ENCODE results near the gene TSPAN6.

Gene TSPAN6

DNA sequence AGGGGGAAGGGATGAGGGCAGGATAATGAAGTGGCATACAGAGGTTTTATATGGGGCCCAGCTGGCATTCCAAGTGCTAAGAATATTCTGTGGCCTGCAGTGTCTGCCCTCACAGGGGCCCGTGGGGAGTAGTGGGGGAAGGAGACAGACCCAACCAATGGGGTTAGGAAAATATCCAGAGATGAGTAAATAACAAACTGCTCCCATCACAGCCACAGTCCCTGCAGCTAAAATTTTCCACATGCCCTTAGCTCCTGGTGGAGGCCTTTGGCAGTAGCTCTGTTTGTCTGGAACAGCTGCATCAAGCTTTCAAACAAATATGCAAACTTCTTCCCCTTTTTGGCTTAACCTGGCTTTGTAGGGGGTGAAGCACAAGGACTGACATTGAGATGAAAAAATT, 10.5 kb upstream of the TSPAN6 start:
- peak in 1 of 2 experiments; percentile 23 for DNase-seq

DNA sequence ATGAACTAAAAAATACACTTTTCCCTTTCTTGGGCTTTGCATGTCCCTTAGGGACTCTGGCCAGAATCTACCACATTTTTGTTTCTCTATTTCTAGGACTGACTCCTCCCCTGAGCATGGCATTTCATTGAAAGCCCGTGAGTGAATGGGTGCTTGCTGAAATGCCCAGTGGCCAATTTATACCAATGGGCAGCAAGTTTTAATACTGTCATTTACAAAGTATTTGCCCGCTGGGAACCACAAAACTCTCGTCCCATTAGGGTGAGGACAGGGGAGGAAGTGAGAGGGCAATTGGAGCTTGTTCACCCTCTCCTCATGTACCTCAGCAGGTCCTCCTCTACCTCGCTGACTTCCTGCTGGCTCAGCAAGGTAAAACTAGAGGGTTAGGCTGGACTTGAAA, 8.5 kb upstream of the TSPAN6 start:
- DNase-seq = no peak

DNA sequence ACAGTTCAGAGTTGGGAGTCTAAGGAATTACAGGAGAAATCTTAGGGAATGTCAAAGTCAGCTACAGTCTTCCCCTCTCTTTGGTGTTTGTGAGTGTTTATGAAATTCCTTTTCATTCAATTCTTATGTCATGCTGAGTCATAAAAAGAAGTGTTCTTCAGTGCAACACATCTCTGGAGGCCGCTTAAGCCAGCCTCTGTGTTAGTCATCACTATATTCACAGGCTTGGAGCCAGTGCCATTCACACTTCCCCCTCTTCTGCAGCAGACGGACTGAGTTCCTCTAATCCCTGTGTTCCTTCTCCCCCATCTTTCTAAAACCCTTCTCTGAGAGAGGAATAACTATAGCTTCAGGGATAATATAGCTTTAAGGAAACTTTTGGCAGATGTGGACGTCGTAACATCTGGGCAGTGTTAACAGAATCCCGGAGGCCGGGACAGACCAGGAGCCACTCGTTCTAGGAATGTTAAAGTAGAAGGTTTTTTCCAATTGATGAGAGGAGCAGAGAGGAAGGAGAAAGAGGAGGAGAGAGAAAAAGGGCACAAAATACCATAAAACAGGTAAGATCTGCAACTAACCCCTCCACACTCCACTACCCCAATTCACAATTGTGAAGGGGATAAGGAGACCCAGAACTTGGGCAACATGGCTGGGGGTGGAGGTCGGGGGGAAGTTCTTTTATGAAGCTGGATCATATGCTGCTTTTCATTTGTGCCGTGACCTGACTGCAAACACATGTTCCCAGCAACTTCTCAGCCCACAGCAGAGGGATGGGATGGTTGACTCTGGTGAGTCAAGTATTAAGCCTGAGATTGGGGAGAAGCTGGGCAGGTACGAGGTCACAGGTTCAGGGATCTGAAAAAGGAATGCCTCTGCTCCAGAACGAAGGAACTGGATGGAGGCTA, 7.6 kb upstream of the TSPAN6 start, which contains the start of gene SRPX2:
Gene SRPX2, plus strand, starts transcription at position 244 of the 905 bp plus-strand sequence. CDS start 2,124 bp downstream, outside the sequence.
- DNase-seq = no peak

DNA sequence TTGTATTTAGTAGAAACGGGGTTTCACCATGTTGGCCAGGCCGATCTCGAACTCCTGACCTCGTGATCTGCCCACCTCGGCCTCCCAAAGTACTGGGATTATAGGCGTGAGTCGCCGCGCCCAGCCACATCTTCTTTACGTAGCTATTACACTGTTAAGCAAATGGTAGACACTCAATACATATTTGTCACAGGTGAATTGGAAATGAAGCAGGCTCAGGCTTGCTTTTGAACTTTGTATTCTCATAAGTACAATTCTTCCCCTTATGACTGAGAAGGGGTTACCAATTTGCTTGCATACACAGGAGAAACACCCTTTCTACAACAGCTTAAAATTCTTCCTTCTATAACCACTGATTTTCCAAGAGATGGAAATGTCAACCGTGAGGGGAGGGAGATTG, 6.6 kb upstream of the TSPAN6 start:
- DNase-seq = no peak

DNA sequence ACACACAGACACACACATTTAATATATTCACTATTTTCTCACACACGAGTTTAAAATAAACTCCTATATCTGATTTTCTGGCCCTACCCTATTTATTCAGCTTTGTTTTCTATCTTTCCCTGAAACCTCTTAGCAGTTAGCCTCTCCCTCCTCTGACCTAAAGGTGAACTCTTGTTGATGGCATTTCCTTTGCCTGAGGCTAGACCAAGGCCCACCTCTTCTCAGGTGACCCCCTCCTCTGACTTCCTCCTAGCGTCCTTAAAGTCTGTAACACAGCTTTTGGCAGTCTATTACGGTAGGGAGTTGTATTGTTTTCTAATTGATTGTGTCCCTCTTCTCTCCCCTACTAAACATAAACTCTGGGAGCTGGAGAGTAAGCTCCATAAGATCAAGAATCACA, 5.7 kb upstream of the TSPAN6 start:
- DNase-seq = no peak

DNA sequence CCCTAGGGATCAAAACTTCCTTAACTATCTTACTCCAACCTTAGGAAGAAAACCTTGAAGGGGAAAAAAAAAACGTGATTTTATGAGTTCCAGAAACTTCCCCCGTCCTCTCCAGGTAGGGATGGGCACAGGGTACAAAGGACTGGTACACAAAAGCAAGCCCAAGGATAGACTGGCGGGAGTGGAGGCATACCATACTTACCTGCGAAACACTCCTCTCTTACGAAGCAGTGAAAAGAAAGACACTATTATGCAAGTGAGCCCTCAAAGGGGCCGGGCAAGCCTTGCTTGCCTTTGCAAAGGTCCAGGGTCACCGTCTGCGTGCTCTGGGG, 651 bp downstream of the TSPAN6 start:
- DNase-seq = peak in 1 of 2 experiments; percentile 12

DNA sequence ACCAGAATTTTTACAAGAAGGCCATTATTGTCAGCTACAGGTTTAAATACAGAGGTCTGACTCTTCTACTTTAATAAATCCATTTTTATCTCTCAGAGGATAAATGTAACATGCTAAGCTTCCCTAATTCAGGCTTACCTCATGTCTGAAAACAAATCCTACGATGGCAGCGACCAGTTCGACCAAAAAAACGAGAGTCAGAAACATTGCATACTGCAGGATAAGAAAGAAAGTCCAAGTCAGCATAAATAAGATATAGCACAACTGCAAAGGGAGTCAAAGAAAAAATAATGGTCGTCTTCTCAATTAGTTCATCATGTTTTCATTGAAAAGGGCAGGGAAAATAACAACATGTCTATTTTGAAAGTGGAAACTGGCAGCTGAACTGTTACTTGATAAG, 1.6 kb downstream of the TSPAN6 start:
- no peak for DNase-seq

DNA sequence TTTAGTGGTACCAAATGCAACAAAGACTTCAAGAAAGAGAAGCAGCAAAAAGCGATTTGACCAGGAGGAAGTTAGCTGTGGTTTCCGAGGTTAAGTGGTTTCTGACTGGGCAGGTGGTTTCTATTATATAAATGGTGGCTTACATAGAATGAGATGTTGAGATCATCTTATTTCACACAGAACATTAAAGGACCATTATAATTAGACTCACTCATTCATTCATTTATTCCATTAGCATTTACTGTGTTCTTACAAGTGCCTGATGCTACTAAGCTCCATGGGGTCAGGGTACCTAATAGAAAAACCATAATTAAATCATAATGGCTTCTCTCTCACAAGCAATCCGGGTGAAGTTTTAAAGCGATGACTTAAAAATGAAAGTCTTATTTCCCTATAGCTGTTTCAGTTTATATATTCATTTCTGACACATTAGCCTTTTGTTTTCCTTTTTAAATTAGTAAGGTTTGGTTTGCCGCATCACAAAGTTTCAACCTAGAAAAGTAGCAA, 10.6 kb downstream of the TSPAN6 start:
- DNase-seq = no peak

DNA sequence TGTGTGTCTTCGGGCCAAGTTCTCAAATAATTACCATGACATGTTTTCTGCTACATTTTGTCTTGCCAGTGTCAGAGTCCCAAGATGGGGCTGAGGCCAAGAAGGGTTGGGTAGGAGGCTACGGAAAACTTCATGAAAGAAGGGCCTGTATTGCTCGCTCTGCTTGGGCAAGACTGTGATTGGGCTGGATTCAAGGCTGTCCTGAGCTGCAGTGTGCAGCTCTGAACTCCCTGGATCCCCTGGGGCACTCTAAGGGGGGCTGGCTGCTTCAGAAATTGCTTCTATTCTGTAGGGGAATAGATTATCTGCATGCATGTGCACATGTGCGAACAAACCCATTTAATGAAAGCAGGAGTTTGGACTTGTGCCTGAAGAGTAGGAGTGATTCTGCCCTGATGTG, 13.6 kb downstream of the TSPAN6 start:
- no peak for DNase-seq

DNA sequence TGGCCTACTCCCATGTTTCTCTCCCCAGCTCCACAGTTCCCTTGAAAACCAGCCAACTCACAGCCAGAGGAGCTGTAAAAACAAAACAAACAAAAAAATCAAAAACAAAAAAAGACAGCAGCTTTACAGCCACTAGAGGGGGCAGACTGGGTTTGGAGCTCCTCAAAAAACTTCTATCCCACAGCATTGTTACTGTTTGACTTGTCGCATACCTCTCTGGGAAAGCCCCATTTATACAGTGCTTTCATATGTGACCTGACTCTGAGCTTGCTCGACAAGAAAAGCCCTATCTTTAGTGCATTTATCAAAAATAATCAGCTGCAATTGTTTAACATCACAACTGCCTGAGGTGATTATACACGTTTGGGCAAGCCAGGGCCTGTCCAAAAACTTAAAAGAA, 21.6 kb downstream of the TSPAN6 start:
- peak in 1 of 2 experiments; percentile 5 for DNase-seq

DNA sequence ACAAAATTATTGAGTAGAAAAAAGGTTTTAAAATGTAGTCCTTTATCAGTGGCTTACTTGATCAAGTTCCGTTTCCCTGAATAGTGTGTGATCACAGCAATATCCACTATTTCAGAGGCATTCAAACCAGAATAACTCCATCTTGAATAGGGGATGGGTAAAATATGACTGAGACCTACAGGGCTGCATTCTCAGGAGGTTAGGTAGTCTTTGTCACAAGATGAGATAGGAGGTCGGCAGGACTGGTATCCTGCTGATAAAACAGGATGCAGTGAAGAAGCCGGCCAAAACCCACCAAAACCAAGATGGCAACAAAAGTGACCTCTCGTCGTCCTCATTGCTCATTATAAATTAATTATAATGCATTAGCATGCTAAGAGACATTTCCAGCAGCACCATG, 24.7 kb downstream of the TSPAN6 start:
- DNase-seq = no peak

DNA sequence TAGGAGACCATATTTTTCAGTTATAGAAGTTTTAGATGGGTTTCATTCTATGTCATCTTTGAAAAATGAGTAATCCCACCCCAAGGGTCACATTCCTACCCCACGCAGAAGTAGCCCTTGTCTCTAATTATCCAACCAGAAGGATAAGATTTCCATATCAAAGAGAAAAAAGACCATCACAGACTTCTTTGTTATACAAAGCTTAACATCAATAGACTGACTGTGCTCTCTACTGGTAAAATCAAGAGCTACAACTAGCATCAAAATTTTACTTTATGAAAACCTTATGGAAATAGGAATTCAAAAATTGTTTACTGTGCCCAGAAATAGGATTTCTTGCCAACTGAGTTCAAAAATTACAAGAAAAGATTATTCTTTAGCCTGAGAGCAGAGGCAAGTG, 27.0 kb downstream of the TSPAN6 start:
- DNase-seq = peak in 1 of 2 experiments; percentile 6

DNA sequence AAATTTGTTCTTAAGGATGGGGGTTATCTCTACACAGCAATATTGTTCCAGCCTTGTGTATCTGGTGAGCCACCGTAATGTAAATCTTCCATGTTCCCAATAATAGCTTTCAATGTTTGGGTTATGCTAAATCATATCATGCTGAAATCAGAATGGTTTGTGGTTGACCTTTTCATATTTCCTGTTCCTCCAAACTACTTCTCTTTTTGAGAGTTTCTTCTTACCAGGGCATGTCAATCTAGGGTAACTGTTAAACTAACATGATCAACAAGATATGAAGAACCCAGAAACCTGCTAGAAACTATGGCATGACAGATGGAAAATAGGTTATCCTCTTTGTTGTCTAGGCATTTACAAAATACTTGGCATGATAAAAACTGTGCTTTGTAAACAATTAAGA, 29.9 kb downstream of the TSPAN6 start:
- DNase-seq = no peak

DNA sequence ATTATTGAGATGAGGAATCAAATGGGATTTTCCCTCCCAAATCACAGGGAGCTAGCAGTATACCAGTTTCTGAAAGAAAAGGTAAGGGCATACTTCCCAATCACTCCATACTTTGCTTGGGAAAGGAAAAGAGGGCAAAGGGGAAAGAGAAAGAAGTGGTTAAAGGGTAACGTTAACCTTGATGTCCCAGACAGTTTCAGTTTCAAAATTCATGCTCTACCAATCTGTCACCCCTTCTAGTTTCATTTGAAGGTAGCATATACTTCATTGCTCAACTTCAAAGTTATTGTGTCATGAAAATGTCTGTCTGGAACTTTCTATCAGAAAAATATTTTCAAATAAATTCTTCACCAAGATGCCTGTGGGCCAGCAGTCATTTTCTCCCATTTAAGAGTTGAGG, 35.8 kb downstream of the TSPAN6 start:
- DNase-seq = no peak

DNA sequence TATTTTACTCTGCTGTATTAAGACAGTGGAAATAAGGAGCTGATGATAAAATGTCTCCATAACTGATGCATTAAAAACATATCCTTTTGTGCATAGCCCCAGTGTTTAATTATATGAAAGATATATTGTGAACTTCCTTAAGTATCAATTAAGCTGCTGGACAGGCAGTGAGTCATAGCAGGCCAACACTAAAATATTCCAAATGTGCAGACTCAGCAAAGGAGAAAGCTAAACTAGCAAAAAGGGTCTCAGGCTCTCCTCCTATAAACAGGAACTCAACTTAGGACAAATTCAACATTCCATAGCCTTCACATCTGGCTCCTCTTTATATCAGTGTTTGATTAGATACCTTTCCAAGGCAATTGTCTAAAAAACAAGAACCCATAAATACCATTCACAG, 36.3 kb downstream of the TSPAN6 start:
- DNase-seq = no peak

DNA sequence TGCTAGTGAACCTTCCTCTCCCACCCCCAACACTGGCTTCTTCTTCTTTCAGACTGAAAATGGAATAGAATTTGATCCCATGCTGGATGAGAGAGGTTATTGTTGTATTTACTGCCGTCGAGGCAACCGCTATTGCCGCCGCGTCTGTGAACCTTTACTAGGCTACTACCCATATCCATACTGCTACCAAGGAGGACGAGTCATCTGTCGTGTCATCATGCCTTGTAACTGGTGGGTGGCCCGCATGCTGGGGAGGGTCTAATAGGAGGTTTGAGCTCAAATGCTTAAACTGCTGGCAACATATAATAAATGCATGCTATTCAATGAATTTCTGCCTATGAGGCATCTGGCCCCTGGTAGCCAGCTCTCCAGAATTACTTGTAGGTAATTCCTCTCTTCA, 37.1 kb downstream of the TSPAN6 start:
- no peak for DNase-seq

DNA sequence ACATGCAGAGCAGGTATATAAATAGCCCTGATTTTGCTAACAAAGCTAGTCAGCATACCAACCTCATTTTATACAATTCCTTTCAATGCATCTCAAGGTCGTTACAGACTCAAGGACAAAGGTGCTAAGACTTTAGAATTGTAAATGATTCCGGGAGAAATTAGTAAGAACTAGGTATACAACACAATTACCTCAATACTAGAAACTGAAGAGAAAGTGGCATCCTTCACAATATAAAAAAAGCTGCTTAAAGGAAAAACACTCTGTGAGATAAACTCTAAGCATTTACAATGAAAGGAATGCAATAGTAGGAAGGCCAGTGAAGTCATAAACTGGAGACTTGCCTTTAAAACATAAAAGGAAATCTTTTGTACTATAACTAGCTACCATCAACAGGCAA, 40.0 kb downstream of the TSPAN6 start:
- no peak for DNase-seq

DNA sequence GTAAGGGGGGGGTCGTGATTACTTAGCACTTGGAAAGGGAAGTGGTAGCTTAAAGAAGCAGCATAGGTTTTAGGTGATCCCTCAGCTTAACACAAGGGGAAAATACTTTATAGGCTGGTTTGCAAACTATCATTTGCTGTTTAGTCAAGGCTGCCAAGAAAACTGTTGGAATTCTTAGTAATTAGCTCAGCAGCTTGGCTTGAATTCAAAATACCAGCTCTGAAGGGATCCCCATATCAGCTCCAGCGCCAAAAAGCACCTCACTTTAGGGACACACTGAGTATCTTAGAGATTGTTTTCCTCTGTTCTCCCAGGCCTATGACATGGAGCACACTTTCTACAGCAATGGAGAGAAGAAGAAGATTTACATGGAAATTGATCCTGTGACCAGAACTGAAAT, 43.0 kb downstream of the TSPAN6 start:
- DNase-seq = no peak

DNA sequence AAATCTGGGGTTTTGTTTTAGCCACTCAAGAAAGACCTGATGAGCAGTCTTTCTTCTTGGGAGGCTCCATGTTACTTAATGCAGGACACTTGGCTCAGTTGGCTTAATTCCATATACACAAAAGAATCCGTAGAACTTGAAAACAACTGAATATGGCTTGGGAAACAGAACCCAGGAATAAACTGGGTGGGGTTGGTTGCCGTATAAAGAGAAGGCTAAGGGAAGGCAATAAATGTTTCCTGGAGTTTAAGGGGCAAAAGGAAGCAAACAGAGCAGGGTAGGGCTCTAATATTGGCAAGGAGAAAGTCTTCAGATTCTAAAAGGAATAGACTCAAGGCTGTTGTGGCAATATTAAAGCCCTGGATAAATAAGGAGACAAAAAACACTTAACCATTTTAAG, 43.5 kb downstream of the TSPAN6 start:
- no peak for DNase-seq

DNA sequence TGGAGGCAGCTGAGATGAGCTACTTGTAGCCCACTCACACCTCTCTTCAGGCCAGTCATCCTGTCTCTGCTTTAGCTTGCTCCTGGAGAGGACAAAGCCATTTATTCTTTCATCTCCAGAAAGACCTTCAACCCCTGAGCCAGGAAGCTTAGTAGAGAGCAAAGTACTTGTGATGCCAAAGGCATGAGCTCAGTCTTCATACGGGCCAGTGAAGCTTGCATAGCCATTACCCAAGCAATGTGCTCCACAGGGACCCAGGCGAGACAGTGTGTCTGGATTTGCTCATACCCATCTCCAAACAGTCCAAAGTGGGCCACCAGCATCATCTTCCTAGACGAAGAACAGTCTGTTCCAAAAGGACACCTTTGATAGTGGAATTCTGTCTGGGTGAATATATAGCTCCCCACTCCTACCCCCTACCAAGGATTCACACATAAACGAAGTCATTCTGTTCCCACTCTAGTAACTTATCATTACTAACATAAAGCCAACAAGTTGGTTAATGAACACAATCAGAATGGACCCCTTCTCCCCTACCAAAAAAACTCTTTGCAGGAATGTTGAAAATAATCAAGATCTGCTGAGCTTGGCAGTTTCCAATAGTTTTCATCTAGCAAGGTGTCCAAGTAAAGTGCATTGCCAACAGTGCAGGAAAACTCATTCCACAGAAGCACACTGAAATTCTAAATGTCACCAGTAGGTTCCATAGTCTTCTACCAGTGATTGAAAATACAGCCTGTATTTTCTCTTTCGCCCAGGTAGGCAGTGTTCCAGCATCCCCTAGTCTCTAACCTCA, 45.2 kb downstream of the TSPAN6 start:
- DNase-seq = no peak

DNA sequence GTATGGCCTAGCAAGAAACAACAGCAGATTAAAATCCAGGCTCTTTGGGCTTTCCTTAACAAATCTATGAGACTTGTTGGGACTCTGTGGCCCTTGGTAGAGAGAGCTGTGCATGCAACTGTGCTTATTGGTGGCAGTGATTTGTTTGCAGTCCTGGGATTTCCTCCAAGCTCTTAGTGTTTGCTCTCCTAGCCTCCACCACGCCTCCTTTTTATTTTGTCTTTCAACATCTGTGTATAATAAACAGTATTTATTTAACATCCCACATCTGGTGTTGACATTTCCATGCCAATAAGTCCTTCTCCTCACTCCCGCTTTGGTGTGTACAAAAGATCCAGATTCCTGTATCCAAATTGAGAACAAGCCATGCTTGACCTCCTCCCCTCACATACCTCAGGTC, 48.7 kb downstream of the TSPAN6 start:
- DNase-seq = no peak

DNA sequence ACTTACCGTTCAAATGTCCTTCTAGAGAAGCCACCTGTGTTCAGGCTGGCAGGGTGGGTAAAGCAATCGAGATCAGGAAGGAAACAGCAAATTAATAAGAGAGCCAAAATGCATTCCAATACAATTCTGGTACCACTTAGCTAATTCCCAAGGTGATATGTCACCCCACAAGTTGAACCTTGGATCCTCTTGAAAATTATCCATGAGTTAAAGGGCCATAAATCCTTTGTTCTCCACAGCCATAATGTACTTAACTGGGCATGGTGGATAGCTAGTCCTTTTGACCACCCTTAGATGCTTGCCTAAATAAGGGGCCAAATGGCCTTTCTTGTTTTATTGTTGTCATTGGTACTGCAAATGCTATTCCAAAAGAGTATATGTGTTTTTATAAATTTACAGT, 49.9 kb downstream of the TSPAN6 start:
- DNase-seq = no peak

DNA sequence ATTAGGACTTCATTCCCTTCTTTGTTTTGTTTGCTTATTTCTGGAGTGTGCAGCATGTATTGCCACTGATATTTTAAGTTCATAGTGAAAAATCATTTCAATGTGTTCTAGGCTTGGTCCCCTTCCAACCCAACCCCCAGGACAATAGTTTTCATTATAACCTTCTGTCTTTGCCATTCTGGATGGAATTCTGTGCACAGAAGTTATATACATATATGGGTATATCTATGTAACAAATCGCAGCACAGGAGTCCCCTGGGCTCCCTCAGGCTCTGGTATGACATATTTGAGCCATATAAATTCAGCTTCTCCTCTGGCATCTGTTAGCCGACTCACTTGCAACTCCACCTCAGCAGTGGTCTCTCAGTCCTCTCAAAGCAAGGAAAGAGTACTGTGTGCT, 52.0 kb downstream of the TSPAN6 start, which contains the start of gene TNMD:
Gene TNMD, plus strand, starts transcription at position 326 of the 400 bp plus-strand sequence. CDS start 83 bp downstream, outside the sequence.
- no peak for DNase-seq

Data from NCI-H524 (cell line).